NCI-H1092 (cell line): ENCODE results near the gene CEP104.

ENCODE experiments used
- DNase-seq: peaks from one replicate; lab custom pipeline; 2025; lab: John Stamatoyannopoulos, UW

The CEP104 gene

GRCh38 chr1:3894626-3895278, 37.7 kb upstream of the CEP104 start:
- no peak for DNase-seq

GRCh38 chr1:3893190-3893589, 36.2 kb upstream of the CEP104 start:
- no peak for DNase-seq

- DNase-seq = no peak
Measured at GRCh38 chr1:3892748-3893147, 35.7 kb upstream of the CEP104 start.

GRCh38 chr1:3891329-3891865, 34.4 kb upstream of the CEP104 start:
- DNase-seq = no peak

- DNase-seq = no peak
Measured at GRCh38 chr1:3890389-3891328, 33.6 kb upstream of the CEP104 start.

- DNase-seq = no peak
Measured at GRCh38 chr1:3889936-3890335, 32.9 kb upstream of the CEP104 start.

GRCh38 chr1:3888301-3888700, 31.3 kb upstream of the CEP104 start:
- no peak for DNase-seq

GRCh38 chr1:3886691-3887090, 29.7 kb upstream of the CEP104 start:
- DNase-seq = no peak

GRCh38 chr1:3886106-3886670, 29.2 kb upstream of the CEP104 start:
- no peak for DNase-seq

GRCh38 chr1:3885611-3886010, 28.6 kb upstream of the CEP104 start:
- DNase-seq = no peak

GRCh38 chr1:3884966-3885365, 28.0 kb upstream of the CEP104 start:
- no peak for DNase-seq

- DNase-seq = no peak
Measured at GRCh38 chr1:3883194-3883925, 26.3 kb upstream of the CEP104 start.

- no peak for DNase-seq
Measured at GRCh38 chr1:3881193-3881480, 24.1 kb upstream of the CEP104 start.

- no peak for DNase-seq
Measured at GRCh38 chr1:3880429-3881192, 23.6 kb upstream of the CEP104 start.

GRCh38 chr1:3879787-3880428, 22.9 kb upstream of the CEP104 start:
- no peak for DNase-seq

GRCh38 chr1:3879099-3879498, 22.1 kb upstream of the CEP104 start:
- DNase-seq = no peak

- DNase-seq = no peak
Measured at GRCh38 chr1:3876716-3877115, 19.7 kb upstream of the CEP104 start.

GRCh38 chr1:3874736-3875135, 17.7 kb upstream of the CEP104 start:
- DNase-seq = no peak

GRCh38 chr1:3872546-3872945, 15.5 kb upstream of the CEP104 start:
- no peak for DNase-seq

GRCh38 chr1:3871451-3871805, 14.4 kb upstream of the CEP104 start:
- DNase-seq = no peak

GRCh38 chr1:3869751-3870301, 12.8 kb upstream of the CEP104 start:
- DNase-seq = no peak
